Loucy (cell line): ENCODE data around the gene LUM.

Experiments used
- H2AFZ ChIP-seq: fragments of 200-600 bp; sonication (generic); 2 replicates; pipeline ENCODE4 v1.6.0; 2016; ENCODE audit warnings: antibody characterized with exemption, mild to moderate bottlenecking, low read length, moderate library complexity
- H3F3A ChIP-seq: fragments of 200-600 bp; 2 replicates; pipeline ENCODE4 v1.6.0; 2016; ENCODE audit warnings: antibody characterized with exemption, low read depth, mild to moderate bottlenecking
- H3K27me3 ChIP-seq: fragments of 200-600 bp; sonication (generic); 2 replicates; pipeline ENCODE4 v1.6.1; 2014; ENCODE audit warnings: low read length, mild to moderate bottlenecking; ENCODE audit not compliant: insufficient read depth, poor library complexity, severe bottlenecking
- H3K36me3 ChIP-seq: fragments of 200-600 bp; sonication (generic); 2 replicates; pipeline ENCODE4 v1.6.1; 2016; ENCODE audit warnings: low read length; ENCODE audit not compliant: insufficient read depth
- H3K4me1 ChIP-seq: fragments of 200-600 bp; sonication (generic); 2 replicates; pipeline ENCODE4 v1.5.1; 2014; ENCODE audit warnings: low read length, mild to moderate bottlenecking; ENCODE audit not compliant: insufficient read depth, poor library complexity, severe bottlenecking
- H3K4me2 ChIP-seq: fragments of 200-600 bp; sonication (generic); 2 replicates; pipeline ENCODE4 v1.6.0; 2014; ENCODE audit warnings: antibody characterized with exemption, low read length, low read depth, mild to moderate bottlenecking; ENCODE audit not compliant: poor library complexity, severe bottlenecking
- H3K4me3 ChIP-seq: fragments of 200-600 bp; sonication (generic); 2 replicates; pipeline ENCODE4 v1.5.1; 2014; ENCODE audit warnings: low read length, mild to moderate bottlenecking, mixed read lengths; ENCODE audit not compliant: poor library complexity, severe bottlenecking
- H3K79me2 ChIP-seq: fragments of 200-600 bp; sonication (generic); 2 replicates; pipeline ENCODE4 v1.6.1; 2014; ENCODE audit warnings: low read length; ENCODE audit not compliant: insufficient read depth
- H3K9ac ChIP-seq: fragments of 200-600 bp; sonication (generic); 2 replicates; pipeline ENCODE4 v1.6.0; 2014; ENCODE audit warnings: mild to moderate bottlenecking, low read depth, low read length, moderate library complexity; ENCODE audit not compliant: poor library complexity, severe bottlenecking
- H3K9me2 ChIP-seq: fragments of 200-600 bp; sonication (generic); replicated peaks from 2 replicates; pipeline ENCODE4 v1.6.1; 2016; ENCODE audit warnings: low read depth, low read length, mixed read lengths
- H3K9me3 ChIP-seq: fragments of 200-600 bp; sonication (generic); 2 replicates; pipeline ENCODE4 v1.6.1; 2014; ENCODE audit warnings: mild to moderate bottlenecking, antibody characterized with exemption, low read length, low read depth; ENCODE audit not compliant: insufficient read depth
- H4K20me1 ChIP-seq: fragments of 200-600 bp; sonication (generic); 2 replicates; pipeline ENCODE4 v1.6.0; 2014; ENCODE audit warnings: antibody characterized with exemption, low read length, mild to moderate bottlenecking; ENCODE audit not compliant: insufficient read depth, poor library complexity, severe bottlenecking
- CTCF ChIP-seq: fragments of 200-600 bp; sonication (generic); conservative IDR thresholded peaks from 2 replicates; pipeline ENCODE4 v1.5.1; 2014; ENCODE audit warnings: mild to moderate bottlenecking, antibody characterized with exemption, low read length
- EZH2phosphoT487 ChIP-seq: fragments of 200-600 bp; IDR thresholded peaks from 2 replicates; pipeline ENCODE4 v1.6.1; 2018; ENCODE audit warnings: antibody characterized with exemption, mild to moderate bottlenecking, moderate library complexity, borderline replicate concordance

LUM gene

GRCh38 chr12:91077228-91077954 lies 33.9 kb downstream of the LUM start:
- no peak overlapping the region for H3K9ac ChIP-seq
- H4K20me1 ChIP-seq, result no peaks in the 10 kb centered on the region
- TF ChIP-seq EZH2phosphoT487 (no peak), CTCF (no peak)
- H3F3A ChIP-seq, result no peaks in the 10 kb centered on the region
- no peak overlapping the region for H2AFZ ChIP-seq
- no peaks in the 10 kb centered on the region for H3K36me3 ChIP-seq
- H3K4me3 ChIP-seq, result no peak overlapping the region
- no peaks in the 10 kb centered on the region for H3K9me2 ChIP-seq
- no peak overlapping the region for H3K4me2 ChIP-seq
- no peaks in the 10 kb centered on the region for H3K4me1 ChIP-seq
- H3K79me2 ChIP-seq, result no peaks in the 10 kb centered on the region
- H3K9me3 ChIP-seq, result no peaks in the 10 kb centered on the region
- no peaks in the 10 kb centered on the region for H3K27me3 ChIP-seq

GRCh38 chr12:91074851-91075250 lies 36.4 kb downstream of the LUM start:
- Histone ChIP-seq H3K36me3 (no peaks in the 10 kb centered on the region), H3K27me3 (no peaks in the 10 kb centered on the region), H4K20me1 (no peaks in the 10 kb centered on the region), H2AFZ (no peak overlapping the region), H3K9me3 (no peaks in the 10 kb centered on the region), H3K4me3 (no peak overlapping the region), H3K9ac (no peak overlapping the region), H3K4me2 (no peak overlapping the region), H3K4me1 (no peaks in the 10 kb centered on the region), H3F3A (no peaks in the 10 kb centered on the region), H3K79me2 (no peaks in the 10 kb centered on the region), H3K9me2 (no peaks in the 10 kb centered on the region)
- no peak for TF ChIP-seq EZH2phosphoT487
- TF ChIP-seq CTCF, result no peak

- Histone ChIP-seq H3K4me1 (no peaks in the 10 kb centered on the region), H3K9ac (no peak overlapping the region), H3K4me2 (no peak overlapping the region), H3K27me3 (no peaks in the 10 kb centered on the region), H3K36me3 (no peaks in the 10 kb centered on the region), H3F3A (no peaks in the 10 kb centered on the region), H3K4me3 (no peak overlapping the region), H2AFZ (no peak overlapping the region), H4K20me1 (no peaks in the 10 kb centered on the region), H3K9me3 (no peaks in the 10 kb centered on the region), H3K79me2 (no peaks in the 10 kb centered on the region), H3K9me2 (no peaks in the 10 kb centered on the region)
- TF ChIP-seq CTCF, result no peak
- no peak for TF ChIP-seq EZH2phosphoT487
These were observed 37.1 kb downstream of the LUM start for GRCh38 chr12:91074154-91074709.
